IMR-90 (cell line): ENCODE data around the gene TMEM131L. TPM values are rescaled to one million over a fixed set of nuclear protein-coding genes. Genes with fewer than 3 reads are reported as not detected.

Experiments
- ATAC-seq: fragments of 200-7000 bp; cut with Tn5 transposase; 2 replicates; pipeline ENCODE4 v1.9.1; 2020; ENCODE audit warnings: low read depth, mild to moderate bottlenecking, moderate library complexity
- BruUV-seq: library from RNA; stranded (reverse); fragments of 400-500 nt; replicated peaks from 2 replicates; lab custom pipeline; 2021; lab: Mats Ljungman, UMichigan
- CTCF ChIA-PET: fragments of 300-600 bp; formaldehyde crosslinking; extraction: SDS; loops from one replicate; lab custom pipeline; 2021; ENCODE audit warnings: antibody characterized with exemption; lab: Yijun Ruan, JAX
- POLR2A ChIA-PET: fragments of 300-600 bp; sonication (Branson Sonifier 250); formaldehyde crosslinking; loops from one replicate; lab custom pipeline; 2022; ENCODE audit warnings: antibody characterized with exemption; ENCODE audit not compliant: unreplicated experiment; lab: Charles Lee
- DNase-seq: peaks from one replicate; pipeline ENCODE4 v3.0.0; 2013
- H2AFZ ChIP-seq: replicated peaks from 2 replicates; pipeline ENCODE3; 2013; ENCODE audit warnings: low read length, mild to moderate bottlenecking; ENCODE audit not compliant: poor library complexity
- H2AK5ac ChIP-seq: 2 replicates; pipeline ENCODE4 v1.6.1; 2013; ENCODE audit warnings: low read depth, low read length, inconsistent platforms
- H2AK9ac ChIP-seq: replicated peaks from 2 replicates; pipeline ENCODE3; 2013; ENCODE audit warnings: mild to moderate bottlenecking, low read depth, low read length, moderate library complexity; ENCODE audit not compliant: poor library complexity
- H2BK120ac ChIP-seq: 2 replicates; pipeline ENCODE4 v1.6.1; 2013; ENCODE audit warnings: low read depth, low read length, inconsistent platforms
- H2BK15ac ChIP-seq: 3 replicates; pipeline ENCODE4 v1.6.1; 2013; ENCODE audit warnings: low read depth, low read length, inconsistent platforms
- H2BK20ac ChIP-seq: 2 replicates; pipeline ENCODE4 v1.6.1; 2013; ENCODE audit warnings: low read depth, mild to moderate bottlenecking, inconsistent platforms, low read length, moderate library complexity
- H2BK5ac ChIP-seq: 2 replicates; pipeline ENCODE4 v1.6.1; 2013; ENCODE audit warnings: mild to moderate bottlenecking, low read depth, low read length, inconsistent platforms; ENCODE audit not compliant: poor library complexity, severe bottlenecking
- H3K14ac ChIP-seq: replicated peaks from 2 replicates; pipeline ENCODE4 v1.6.1; 2013; ENCODE audit warnings: low read depth, low read length, inconsistent platforms
- H3K18ac ChIP-seq: 2 replicates; pipeline ENCODE4 v1.6.1; 2013; ENCODE audit warnings: low read depth, low read length, control low read depth
- H3K23ac ChIP-seq: 2 replicates; pipeline ENCODE4 v1.6.1; 2013; ENCODE audit warnings: low read depth, low read length, inconsistent platforms
- H3K27ac ChIP-seq: 2 replicates; pipeline ENCODE4 v1.5.1; 2013; ENCODE audit warnings: mild to moderate bottlenecking, control low read depth, low read length; ENCODE audit not compliant: insufficient read depth
- H3K27me3 ChIP-seq: 2 replicates; pipeline ENCODE4 v1.6.1; 2013; ENCODE audit warnings: low read length; ENCODE audit not compliant: control insufficient read depth, insufficient read depth
- H3K36me3 ChIP-seq: 2 replicates; pipeline ENCODE4 v1.6.1; 2013; ENCODE audit warnings: low read length, mixed read lengths; ENCODE audit not compliant: control insufficient read depth, insufficient read depth
- H3K4ac ChIP-seq: 2 replicates; pipeline ENCODE4 v1.6.1; 2013; ENCODE audit warnings: low read depth, low read length, inconsistent platforms
- H3K4me1 ChIP-seq: 2 replicates; pipeline ENCODE4 v1.6.1; 2013; ENCODE audit warnings: low read length, mixed read lengths; ENCODE audit not compliant: control insufficient read depth, insufficient read depth
- H3K4me2 ChIP-seq: 2 replicates; pipeline ENCODE4 v1.6.1; 2013; ENCODE audit warnings: low read depth, mild to moderate bottlenecking, control low read depth, low read length, moderate library complexity
- H3K4me3 ChIP-seq: 2 replicates; pipeline ENCODE4 v1.5.1; 2013; ENCODE audit warnings: low read depth, mild to moderate bottlenecking, control low read depth, low read length, moderate library complexity; ENCODE audit not compliant: insufficient read depth
- H3K56ac ChIP-seq: 2 replicates; pipeline ENCODE4 v1.6.1; 2013; ENCODE audit warnings: low read length, inconsistent platforms; ENCODE audit not compliant: insufficient read depth; ENCODE audit errors: extremely low read depth
- H3K79me1 ChIP-seq, 2 experiments: 2 replicates each; pipeline ENCODE4 v1.6.1; 2013; ENCODE audit warnings: low read length in 2 of 2, inconsistent platforms in 1 of 2, low read depth in 1 of 2
- H3K9ac ChIP-seq: 2 replicates; pipeline ENCODE4 v1.6.1; 2013; ENCODE audit warnings: low read depth, low read length, control low read depth
- H3K9me1 ChIP-seq: 2 replicates; pipeline ENCODE4 v1.6.1; 2013; ENCODE audit warnings: low read length, inconsistent platforms; ENCODE audit not compliant: insufficient read depth
- H3K9me3 ChIP-seq: 2 replicates; pipeline ENCODE4 v1.6.1; 2013; ENCODE audit warnings: low read length; ENCODE audit not compliant: control insufficient read depth, insufficient read depth
- H4K20me1 ChIP-seq: 2 replicates; pipeline ENCODE4 v1.6.1; 2013; ENCODE audit warnings: low read length, inconsistent platforms; ENCODE audit not compliant: insufficient read depth
- H4K5ac ChIP-seq: 2 replicates; pipeline ENCODE4 v1.6.1; 2013; ENCODE audit warnings: mild to moderate bottlenecking, low read depth, low read length, control low read depth
- H4K8ac ChIP-seq, 2 experiments: 2 replicates each; pipeline ENCODE4 v1.6.1; 2013; ENCODE audit warnings: low read depth in 2 of 2, low read length in 2 of 2, control low read depth in 1 of 2, inconsistent platforms in 1 of 2
- H4K91ac ChIP-seq: 2 replicates; pipeline ENCODE4 v1.6.1; 2013; ENCODE audit warnings: low read depth, low read length, inconsistent platforms; ENCODE audit not compliant: insufficient read depth
- BHLHE40 ChIP-seq: fragments of 150-350 bp; IDR thresholded peaks from 2 replicates; pipeline ENCODE4 v1.6.1; 2016; ENCODE audit warnings: mild to moderate bottlenecking, low read depth, low read length
- CEBPB ChIP-seq: IDR thresholded peaks from 2 replicates; pipeline ENCODE4 v1.6.1; 2012; ENCODE audit warnings: low read depth, low read length, improper control_type of control experiment
- CHD1 ChIP-seq: IDR thresholded peaks from 2 replicates; pipeline ENCODE4 v1.6.1; 2012; ENCODE audit warnings: low read depth, low read length, improper control_type of control experiment
- MAFK ChIP-seq: IDR thresholded peaks from 2 replicates; pipeline ENCODE4 v1.6.1; 2012; ENCODE audit warnings: low read depth, low read length, improper control_type of control experiment
- MXI1 ChIP-seq: IDR thresholded peaks from 2 replicates; pipeline ENCODE4 v1.6.1; 2012; ENCODE audit warnings: low read depth, mild to moderate bottlenecking, low read length, moderate library complexity, borderline replicate concordance
- POLR2A ChIP-seq: IDR thresholded peaks from 2 replicates; pipeline ENCODE4 v1.6.1; 2012; ENCODE audit warnings: mild to moderate bottlenecking, low read depth, low read length
- RAD21 ChIP-seq: IDR thresholded peaks from 2 replicates; pipeline ENCODE4 v1.6.1; 2012; ENCODE audit warnings: low read length, improper control_type of control experiment
- RCOR1 ChIP-seq: IDR thresholded peaks from 2 replicates; pipeline ENCODE4 v1.6.1; 2012; ENCODE audit warnings: mild to moderate bottlenecking, low read length, improper control_type of control experiment; ENCODE audit not compliant: insufficient replicate concordance
- RFX5 ChIP-seq: IDR thresholded peaks from 2 replicates; pipeline ENCODE4 v1.8.0; 2012; ENCODE audit warnings: low read depth, mild to moderate bottlenecking, low read length, moderate library complexity
- WGBS, 2 experiments: methylation state at CpG; one replicate each; pipeline versions ENCODE4 v1.1.5 to v1.1.7; 2013; ENCODE audit warnings: missing lambda C conversion rate in 2 of 2; ENCODE audit not compliant: insufficient read length in 1 of 2; ENCODE audit errors: extremely low coverage in 2 of 2; 5-methylcytosine and 5-hydroxymethylcytosine counted together
- dilution Hi-C: fragments of 300-500 bp; cut with HindIII; formaldehyde crosslinking; loops from one replicate; pipeline ENCODE4 v1.14.3; 2018; ENCODE audit warnings: low sequenced_read_pairs; ENCODE audit not compliant: unreplicated experiment
- in situ Hi-C: fragments of 300-500 bp; cut with MboI; formaldehyde crosslinking; loops from 3 replicates; pipeline ENCODE4 v1.14.3; 2019; ENCODE audit warnings: low sequenced_read_pairs, inconsistent platforms, mixed read lengths
- intact Hi-C: fragments of 100-400 bp; cut with micrococcal nuclease; formaldehyde crosslinking; loops from 2 replicates; pipeline ENCODE4 v1.10.0; 2022
- polyA plus RNA-seq, 3 experiments: library from polyadenylated mRNA; depleted of rRNA; stranded (reverse); fragments of >200 nt; gene quantifications; 2 replicates each; pipeline ENCODE4 v1.2.3, GENCODE V29; 2012; ENCODE audit warnings: low replicate concordance in 1 of 3
- total RNA-seq: library from RNA; depleted of rRNA; stranded (reverse); fragments of >200 nt; gene quantifications from 2 replicates; pipeline ENCODE4 v1.2.3, GENCODE V29; 2012
- TF ChIP-seq, protein P1 (sequence below): conservative IDR thresholded peaks from 2 replicates; pipeline ENCODE4 v1.5.1; 2012; ENCODE audit warnings: mild to moderate bottlenecking, low read depth, low read length, improper control_type of control experiment
- TF ChIP-seq, protein P2 (sequence below): fragments of 150-350 bp; IDR thresholded peaks from 2 replicates; pipeline ENCODE4 v1.6.1; 2017; ENCODE audit warnings: mild to moderate bottlenecking, antibody characterized with exemption, low read length, low read depth

Gene TMEM131L
- total and polyA plus RNA-seq, 2 of the 4 experiments (the other 2 are of a cell fraction): 8.4 to 23.8 TPM

DNA sequence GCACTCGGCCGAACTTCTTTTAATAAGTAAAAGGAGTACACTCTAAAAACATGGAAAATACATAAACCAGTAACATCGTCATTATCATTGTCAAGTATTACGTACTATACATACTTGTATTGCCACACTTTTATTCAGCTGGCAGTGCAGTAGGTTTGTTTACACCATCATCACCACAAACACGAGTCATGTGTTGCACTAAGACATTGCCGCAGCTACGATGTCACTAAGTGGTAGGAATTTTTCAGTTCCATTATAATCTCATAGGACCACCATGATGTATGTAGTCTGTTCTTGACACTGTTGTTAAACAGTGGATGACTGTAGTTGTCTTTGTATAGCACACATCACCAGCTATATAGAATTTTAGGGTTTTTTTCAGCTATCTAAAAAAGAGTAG lies 48.0 kb upstream of the TMEM131L start:
- Histone ChIP-seq H3K56ac (no peak overlapping the region), H3K9me3 (no peaks in the 10 kb centered on the region), H3K14ac (no peak overlapping the region), H3K27ac (no peak overlapping the region), H2BK5ac (no peak overlapping the region), H3K23ac (no peak overlapping the region), H4K20me1 (no peaks in the 10 kb centered on the region), H3K9me1 (no peaks in the 10 kb centered on the region), H3K36me3 (no peaks in the 10 kb centered on the region), H3K4me2 (no peak overlapping the region), H2AK9ac (no peak overlapping the region), H2BK20ac (no peak overlapping the region), H2AFZ (no peak overlapping the region), H2BK15ac (no peak overlapping the region), H3K4me3 (no peak overlapping the region), H2AK5ac (no peak overlapping the region), H3K9ac (no peak overlapping the region), H4K8ac (no peak overlapping the region), H3K27me3 (no peaks in the 10 kb centered on the region), H4K91ac (no peak overlapping the region), H3K4ac (no peak overlapping the region), H3K18ac (no peak overlapping the region), H4K5ac (no peak overlapping the region), H3K4me1 (no peaks in the 10 kb centered on the region; the same call in 1 of the 2 replicates), H2BK120ac (no peak overlapping the region), H3K79me1 (no peaks in the 10 kb centered on the region)
- dilution Hi-C loops: no loop called here
- TF ChIP-seq RCOR1 (no peak), CEBPB (peak; percentile 84), POLR2A (no peak), BHLHE40 (no peak), RAD21 (no peak), CHD1 (no peak), RFX5 (no peak), MXI1 (no peak), MAFK (no peak)
- TF ChIP-seq, protein P1, sequence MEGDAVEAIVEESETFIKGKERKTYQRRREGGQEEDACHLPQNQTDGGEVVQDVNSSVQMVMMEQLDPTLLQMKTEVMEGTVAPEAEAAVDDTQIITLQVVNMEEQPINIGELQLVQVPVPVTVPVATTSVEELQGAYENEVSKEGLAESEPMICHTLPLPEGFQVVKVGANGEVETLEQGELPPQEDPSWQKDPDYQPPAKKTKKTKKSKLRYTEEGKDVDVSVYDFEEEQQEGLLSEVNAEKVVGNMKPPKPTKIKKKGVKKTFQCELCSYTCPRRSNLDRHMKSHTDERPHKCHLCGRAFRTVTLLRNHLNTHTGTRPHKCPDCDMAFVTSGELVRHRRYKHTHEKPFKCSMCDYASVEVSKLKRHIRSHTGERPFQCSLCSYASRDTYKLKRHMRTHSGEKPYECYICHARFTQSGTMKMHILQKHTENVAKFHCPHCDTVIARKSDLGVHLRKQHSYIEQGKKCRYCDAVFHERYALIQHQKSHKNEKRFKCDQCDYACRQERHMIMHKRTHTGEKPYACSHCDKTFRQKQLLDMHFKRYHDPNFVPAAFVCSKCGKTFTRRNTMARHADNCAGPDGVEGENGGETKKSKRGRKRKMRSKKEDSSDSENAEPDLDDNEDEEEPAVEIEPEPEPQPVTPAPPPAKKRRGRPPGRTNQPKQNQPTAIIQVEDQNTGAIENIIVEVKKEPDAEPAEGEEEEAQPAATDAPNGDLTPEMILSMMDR: no peak
- TF ChIP-seq, protein P2, sequence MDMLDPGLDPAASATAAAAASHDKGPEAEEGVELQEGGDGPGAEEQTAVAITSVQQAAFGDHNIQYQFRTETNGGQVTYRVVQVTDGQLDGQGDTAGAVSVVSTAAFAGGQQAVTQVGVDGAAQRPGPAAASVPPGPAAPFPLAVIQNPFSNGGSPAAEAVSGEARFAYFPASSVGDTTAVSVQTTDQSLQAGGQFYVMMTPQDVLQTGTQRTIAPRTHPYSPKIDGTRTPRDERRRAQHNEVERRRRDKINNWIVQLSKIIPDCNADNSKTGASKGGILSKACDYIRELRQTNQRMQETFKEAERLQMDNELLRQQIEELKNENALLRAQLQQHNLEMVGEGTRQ: peak; percentile 28; the same call in 1 of the 2 replicates
- POLR2A ChIA-PET: no interaction called here
- CTCF ChIA-PET: interaction anchor here (0.7 kb wide), 1 partner anchor 74 kb away, joined by 3 read pairs; no protein-coding TSS in a partner anchor
- BruUV-seq: no TSS peak
- intact Hi-C loops: no loop called here
- DNase-seq (peak; percentile 70), ATAC-seq (no peak)
- in situ Hi-C loops: no loop called here
- no CpG with 5 or more reads among the region's 7 CpGs for WGBS, 2 experiments
